ENCODE data around the gene TMEM161B.
"Not testable (repeated sequence)": the region's sequence is repeated elsewhere in the genome, so short reads cannot be mapped to it uniquely, and the experiment has no call there.

The TMEM161B gene

GRCh38 chr5:88268385-88269184 lies at the start of gene TMEM161B:
TMEM161B (minus strand) TSS chr5:88268845; CDS start chr5:88268723, 122 bp downstream.
- peak; percentile 80 for DNase-seq (ENCODE audit: extremely low spot score, insufficient read length, low read depth)
- peak; percentile 99 for FAIRE-seq

- DNase-seq (ENCODE audit: extremely low spot score, insufficient read length, low read depth) (no peak), FAIRE-seq (no peak)
These were observed 35.7 kb upstream of the TMEM161B start for GRCh38 chr5:88304356-88304755.

GRCh38 chr5:88298425-88298824 lies 29.8 kb upstream of the TMEM161B start:
- FAIRE-seq (no peak), DNase-seq (ENCODE audit: extremely low spot score, insufficient read length, low read depth) (no peak)

- FAIRE-seq (no peak), DNase-seq (ENCODE audit: extremely low spot score, insufficient read length, low read depth) (no peak)
These were observed 22.2 kb upstream of the TMEM161B start for GRCh38 chr5:88290801-88291200.

DNA sequence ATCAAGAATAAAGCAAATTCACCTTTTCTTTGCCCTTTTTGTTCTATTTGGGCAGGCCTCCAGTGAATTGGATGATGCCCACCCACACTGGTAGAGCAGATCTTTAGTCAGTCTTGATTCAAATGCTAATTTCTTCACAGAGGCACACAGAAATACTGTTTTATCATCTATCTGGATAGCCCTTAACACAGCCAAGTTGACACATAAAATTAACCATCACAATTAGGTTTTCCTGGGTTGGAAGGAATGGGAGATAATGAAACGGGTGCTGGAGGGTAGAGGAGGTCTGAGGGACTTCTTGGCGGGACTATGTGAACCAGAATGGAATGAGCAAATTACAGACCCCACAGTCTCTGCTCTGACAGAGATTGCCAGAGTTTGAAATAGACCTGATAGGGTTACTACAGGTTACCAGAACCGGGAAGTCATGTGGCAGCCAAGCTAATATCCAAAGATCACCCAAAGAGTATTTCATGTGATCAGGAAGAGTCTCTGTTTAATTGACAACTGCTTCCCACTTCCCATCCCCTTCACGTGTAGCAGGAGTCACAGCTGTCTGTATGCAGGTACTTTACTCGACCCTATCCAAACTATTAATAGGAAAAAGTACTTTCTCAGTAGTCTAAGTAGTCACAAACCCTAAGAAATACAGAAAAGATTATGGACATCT lies 20.0 kb upstream of the TMEM161B start:
- no peak for FAIRE-seq
- no peak for DNase-seq (ENCODE audit: extremely low spot score, insufficient read length, low read depth)

DNA sequence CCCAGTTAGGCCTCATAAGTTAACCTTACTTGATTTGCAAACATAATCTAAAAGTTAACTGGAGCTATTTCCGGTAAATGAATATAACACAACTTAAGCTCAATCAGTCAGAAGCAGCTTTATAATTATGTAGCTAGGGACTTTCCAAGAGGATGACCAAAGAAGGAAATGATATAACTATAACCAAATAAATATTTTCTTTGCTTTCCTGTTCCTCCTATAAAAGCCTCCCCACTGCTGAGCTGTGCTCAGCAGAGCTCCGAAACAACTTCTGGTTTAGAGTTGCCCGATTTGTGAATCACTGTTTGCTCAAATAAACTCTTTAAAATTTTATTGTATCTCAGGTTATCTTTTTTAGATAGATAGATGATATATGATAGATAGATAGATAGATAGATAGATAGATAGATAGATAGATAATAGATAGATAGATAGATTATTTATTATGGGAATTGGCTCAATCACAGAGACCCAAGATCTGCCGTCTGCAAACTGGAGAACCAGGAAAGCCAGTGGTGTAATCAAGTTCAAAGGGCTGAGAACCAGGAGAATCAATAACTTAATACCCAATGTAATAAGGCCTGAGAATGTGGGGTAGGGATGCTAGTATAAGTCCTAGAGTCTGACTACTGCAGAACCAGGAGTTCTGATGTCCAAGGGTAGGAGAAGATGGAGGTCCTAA lies 19.3 kb upstream of the TMEM161B start:
- DNase-seq (ENCODE audit: extremely low spot score, insufficient read length, low read depth) (no peak), FAIRE-seq (no peak)

DNA sequence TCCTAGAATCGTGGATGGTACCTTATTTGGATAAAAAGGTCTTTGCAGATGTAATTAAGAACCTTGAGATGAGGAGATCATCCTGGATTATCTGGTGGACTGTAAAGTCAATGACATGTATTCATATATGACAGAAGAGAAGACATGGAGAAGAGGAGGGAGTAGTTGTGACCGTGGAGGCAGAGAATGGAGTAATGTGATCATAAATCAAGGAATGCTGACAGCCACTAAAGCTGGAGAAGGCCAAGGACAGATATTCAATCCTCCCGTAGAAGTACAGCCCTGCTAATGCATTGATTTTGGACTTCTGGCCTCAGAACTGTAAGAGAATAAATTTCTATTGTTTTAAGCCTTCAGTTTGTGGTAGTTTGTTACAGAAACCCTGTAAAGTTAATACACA lies 18.7 kb upstream of the TMEM161B start:
- no peak for DNase-seq (ENCODE audit: extremely low spot score, insufficient read length, low read depth)
- FAIRE-seq = no peak

DNA sequence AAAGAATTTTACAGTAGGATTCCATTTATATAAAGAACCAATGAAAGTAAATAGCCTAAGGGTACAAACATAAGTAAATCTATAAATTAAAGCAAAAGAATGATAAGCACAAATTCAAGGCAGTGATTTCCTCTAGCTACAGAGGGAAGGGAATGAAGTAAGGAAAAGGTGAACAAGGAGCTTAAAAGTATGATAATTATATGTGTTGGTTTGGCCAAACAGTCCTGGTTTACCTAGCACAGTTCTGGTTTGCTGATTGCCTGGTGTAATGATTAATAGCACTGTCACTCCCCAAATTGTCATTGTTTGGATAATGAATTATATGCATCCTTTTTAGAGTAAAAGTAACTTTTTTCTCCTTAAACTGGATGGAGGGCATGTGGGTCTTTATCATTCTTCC lies 15.0 kb upstream of the TMEM161B start:
- FAIRE-seq = no peak
- DNase-seq (ENCODE audit: extremely low spot score, insufficient read length, low read depth) = no peak

DNA sequence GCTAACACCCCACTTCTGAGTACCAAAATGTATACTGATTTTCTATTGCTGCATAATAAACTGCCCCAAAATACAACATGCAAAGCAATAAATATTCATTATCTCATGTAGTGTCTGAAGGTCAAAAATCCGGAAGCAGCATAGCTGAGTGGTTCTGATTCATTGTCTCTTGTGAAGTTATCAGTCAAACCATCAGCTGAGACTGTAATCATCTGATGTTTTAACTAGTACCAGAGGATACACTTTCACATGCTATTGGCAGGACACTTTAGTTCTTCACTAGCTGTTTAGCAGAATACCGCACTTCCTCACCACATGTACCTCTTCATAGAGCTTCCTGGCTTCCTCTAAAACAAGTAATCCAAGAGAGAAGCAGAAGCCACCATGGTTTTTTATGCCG lies 12.7 kb upstream of the TMEM161B start:
- FAIRE-seq (peak; percentile 21), DNase-seq (ENCODE audit: extremely low spot score, insufficient read length, low read depth) (no peak)

DNA sequence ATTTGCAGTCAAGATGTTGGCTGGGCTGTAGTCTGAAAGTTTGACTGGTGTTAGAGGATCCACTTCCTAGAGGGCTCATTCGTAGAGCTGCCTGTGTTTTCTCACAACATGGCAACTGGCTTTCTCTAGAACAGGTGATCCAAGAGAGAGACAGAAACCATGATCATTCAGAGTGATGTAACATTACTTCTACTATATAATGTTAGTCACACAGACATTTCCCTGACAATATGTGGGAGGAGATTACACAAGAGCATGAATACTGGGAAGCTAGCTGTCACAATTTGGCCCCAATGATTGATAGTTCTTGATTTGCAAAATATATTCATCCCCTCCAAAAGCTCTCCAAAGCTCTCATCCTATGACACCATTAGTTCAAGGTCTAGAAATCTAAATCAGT lies 10.9 kb upstream of the TMEM161B start:
- no peak for DNase-seq (ENCODE audit: extremely low spot score, insufficient read length, low read depth)

DNA sequence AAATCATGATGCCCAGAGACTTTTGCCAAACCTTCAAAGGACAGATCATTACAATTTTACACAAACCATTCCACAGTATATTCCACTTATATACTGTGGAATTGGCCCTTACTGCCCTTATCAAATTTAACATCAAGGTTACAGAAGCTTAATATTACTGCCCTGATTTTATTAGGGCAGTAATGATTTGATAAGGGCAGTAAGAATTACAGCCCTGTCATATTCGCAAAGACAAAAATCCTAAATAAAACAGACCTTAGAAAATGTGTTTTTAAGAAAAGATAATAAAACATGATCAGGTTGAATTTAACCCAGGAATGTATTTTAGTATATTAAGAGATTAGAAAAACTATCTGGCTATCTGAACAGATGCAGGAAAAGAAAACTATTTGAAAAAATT lies 7.7 kb upstream of the TMEM161B start:
- FAIRE-seq = no peak

More for the DNA sequence above, 10.9 kb upstream of the TMEM161B start:
- FAIRE-seq = no peak

DNA sequence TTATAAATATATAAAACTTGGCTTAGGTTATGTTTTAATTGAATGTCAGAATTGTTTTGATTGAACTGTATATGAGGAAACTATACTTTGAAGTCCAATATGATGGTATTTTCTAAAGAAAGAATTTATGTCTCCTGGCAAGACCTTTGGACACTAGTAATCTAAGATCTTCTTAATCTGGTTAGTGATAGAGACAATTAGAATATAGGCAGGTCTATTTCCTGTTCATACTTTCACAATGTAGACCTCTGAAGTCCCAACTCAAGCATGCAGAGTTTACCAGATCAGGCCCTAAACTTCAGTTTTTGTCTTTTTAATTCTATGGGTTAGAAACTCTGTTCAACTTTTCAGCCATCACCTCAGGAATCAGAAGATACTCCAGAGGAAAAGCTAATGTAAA lies 6.9 kb upstream of the TMEM161B start:
- FAIRE-seq = no peak
- DNase-seq (ENCODE audit: extremely low spot score, insufficient read length, low read depth) = no peak

More for the DNA sequence above, 7.7 kb upstream of the TMEM161B start:
- no peak for DNase-seq (ENCODE audit: extremely low spot score, insufficient read length, low read depth)

DNA sequence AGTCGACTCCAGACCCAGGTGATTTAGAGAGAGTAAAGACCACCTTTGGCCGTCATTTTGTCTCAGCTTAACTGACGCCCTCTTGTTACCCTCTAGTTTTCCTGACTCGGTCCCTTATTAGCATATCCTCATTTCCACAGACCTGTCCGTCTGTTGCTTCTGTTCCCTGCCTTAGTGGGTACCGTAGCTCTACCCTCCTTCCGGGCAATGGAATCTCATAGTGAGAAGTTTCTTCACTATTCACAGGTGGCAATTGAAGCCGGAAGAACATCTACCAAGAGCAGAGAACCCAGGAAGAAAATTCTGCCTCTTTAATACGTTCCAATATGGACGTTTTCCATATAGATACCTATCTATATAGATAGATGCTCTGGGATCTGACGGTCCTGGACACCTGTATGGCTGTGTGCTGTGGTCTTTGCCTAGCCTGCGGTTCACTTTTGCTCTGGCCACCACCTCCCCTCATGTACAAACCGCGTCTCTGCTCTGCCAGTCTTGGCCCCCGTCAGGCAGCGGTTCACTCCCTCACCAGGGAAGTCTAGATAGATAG lies 652 bp upstream of the TMEM161B start:
- FAIRE-seq (peak; percentile 59), DNase-seq (ENCODE audit: extremely low spot score, insufficient read length, low read depth) (no peak)

GRCh38 chr5:88264565-88264964 lies 4.1 kb downstream of the TMEM161B start:
- DNase-seq (ENCODE audit: extremely low spot score, insufficient read length, low read depth); FAIRE-seq: not testable (repeated sequence)

DNA sequence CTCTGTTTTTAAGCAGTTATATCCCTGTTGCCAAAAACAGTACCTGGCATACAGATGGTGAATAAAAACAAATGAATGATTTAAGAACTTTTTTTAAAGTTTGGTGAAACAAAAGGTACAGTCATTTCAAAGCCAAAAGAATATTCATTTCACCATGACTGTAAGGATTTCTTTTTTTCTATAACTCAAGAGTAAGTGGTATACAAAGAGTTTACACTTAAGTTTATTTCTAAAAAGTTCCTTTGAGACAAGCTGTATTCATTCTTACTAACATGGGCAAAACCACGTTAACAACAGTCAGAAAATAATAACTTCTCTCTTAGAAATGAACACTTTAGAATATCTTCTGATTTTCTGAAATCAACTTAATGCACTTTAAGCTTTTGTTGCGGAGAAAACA lies 5.3 kb downstream of the TMEM161B start:
- DNase-seq (ENCODE audit: extremely low spot score, insufficient read length, low read depth) (no peak), FAIRE-seq (no peak)

- DNase-seq (ENCODE audit: extremely low spot score, insufficient read length, low read depth) = no peak
- no peak for FAIRE-seq
These were observed 6.5 kb downstream of the TMEM161B start for GRCh38 chr5:88262116-88262515.

DNA sequence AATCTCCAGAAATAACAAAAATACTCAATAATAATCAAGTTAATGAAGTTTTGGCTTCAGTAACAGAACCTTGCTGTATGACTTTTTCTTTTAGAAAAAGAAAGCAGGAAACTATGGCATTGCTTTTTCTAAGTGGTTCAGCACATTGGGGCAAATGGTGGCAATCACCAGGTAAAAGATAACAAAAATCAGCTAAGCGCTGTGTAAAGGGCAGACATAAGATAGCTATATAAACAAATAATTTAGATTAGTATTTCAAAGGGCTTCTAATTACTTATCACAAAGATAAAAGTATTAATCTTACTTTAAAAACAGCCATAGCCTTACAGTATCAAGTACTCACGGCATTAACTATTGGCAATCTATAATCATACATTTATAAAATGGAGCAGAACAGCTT lies 10.0 kb downstream of the TMEM161B start:
- DNase-seq (ENCODE audit: extremely low spot score, insufficient read length, low read depth) = no peak
- FAIRE-seq = no peak

GRCh38 chr5:88256872-88257271 lies 11.8 kb downstream of the TMEM161B start:
- DNase-seq (ENCODE audit: extremely low spot score, insufficient read length, low read depth) = no peak
- FAIRE-seq = no peak

- DNase-seq (ENCODE audit: extremely low spot score, insufficient read length, low read depth) (no peak), FAIRE-seq (no peak)
These were observed 12.6 kb downstream of the TMEM161B start for GRCh38 chr5:88256037-88256436.

- no peak for FAIRE-seq
These were observed 14.3 kb downstream of the TMEM161B start for GRCh38 chr5:88254320-88254719.

More at GRCh38 chr5:88254320-88254719, 14.3 kb downstream of the TMEM161B start:
- no peak for DNase-seq (ENCODE audit: extremely low spot score, insufficient read length, low read depth)
